Subcutaneous adipose tissue (tissue), 4 donors: Measurements from ENCODE around the gene ARHGDIA. TPM values are rescaled to one million over a fixed set of nuclear protein-coding genes. Genes with fewer than 3 reads are reported as not detected.

Source experiments
- total RNA-seq, 4 donors: library from RNA; depleted of rRNA; stranded (reverse); fragments of >200 nt; gene quantifications; one replicate each; pipeline ENCODE4 v1.1.0, GENCODE V29; 2016
- TF ChIP-seq, protein P1 (sequence below): fragments of 450-650 bp; IDR thresholded peaks from one replicate; pipeline ENCODE4 v1.5.1; 2016; ENCODE audit warnings: low read depth, mild to moderate bottlenecking, control low read depth, antibody characterized with exemption, moderate library complexity

ARHGDIA gene
- total RNA-seq, 4 donors from 2014 or later, result 116 to 235 (median 167) TPM

DNA sequence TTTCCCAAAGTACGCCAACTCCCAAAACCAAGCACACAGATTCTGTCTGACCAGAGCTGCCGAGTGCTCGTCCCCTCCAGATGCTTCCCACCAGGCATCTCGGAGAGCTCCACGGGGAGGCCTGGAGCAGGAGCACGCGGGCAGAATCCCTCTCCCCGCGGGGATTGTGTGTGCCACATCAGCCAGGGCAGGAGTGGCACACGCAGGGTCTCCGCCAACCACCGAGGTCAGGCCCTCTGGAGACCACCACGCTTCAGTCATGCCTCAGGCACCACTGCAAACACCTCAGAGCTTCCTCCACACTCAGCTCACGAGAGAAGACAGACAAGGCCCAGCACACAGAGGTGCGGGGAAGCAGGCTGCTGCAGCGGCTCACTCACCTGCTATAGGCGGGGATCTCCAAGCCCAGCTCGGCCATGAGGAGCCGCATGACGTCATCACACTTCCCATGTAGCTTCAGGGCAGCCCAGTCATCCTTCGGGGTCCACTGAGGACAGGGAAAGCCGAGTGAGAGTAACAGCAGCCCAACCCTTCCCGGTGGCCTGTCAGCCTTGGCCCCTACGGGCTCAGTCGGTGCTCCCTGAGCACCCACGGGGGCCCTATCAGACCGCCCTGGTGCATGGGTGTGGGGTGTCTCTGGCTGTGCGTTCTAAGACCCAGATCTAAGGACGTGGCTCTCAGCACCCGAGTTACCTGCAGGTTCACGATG lies 42.4 kb upstream of the ARHGDIA start:
- TF ChIP-seq, protein P1, sequence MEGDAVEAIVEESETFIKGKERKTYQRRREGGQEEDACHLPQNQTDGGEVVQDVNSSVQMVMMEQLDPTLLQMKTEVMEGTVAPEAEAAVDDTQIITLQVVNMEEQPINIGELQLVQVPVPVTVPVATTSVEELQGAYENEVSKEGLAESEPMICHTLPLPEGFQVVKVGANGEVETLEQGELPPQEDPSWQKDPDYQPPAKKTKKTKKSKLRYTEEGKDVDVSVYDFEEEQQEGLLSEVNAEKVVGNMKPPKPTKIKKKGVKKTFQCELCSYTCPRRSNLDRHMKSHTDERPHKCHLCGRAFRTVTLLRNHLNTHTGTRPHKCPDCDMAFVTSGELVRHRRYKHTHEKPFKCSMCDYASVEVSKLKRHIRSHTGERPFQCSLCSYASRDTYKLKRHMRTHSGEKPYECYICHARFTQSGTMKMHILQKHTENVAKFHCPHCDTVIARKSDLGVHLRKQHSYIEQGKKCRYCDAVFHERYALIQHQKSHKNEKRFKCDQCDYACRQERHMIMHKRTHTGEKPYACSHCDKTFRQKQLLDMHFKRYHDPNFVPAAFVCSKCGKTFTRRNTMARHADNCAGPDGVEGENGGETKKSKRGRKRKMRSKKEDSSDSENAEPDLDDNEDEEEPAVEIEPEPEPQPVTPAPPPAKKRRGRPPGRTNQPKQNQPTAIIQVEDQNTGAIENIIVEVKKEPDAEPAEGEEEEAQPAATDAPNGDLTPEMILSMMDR, result no peak

DNA sequence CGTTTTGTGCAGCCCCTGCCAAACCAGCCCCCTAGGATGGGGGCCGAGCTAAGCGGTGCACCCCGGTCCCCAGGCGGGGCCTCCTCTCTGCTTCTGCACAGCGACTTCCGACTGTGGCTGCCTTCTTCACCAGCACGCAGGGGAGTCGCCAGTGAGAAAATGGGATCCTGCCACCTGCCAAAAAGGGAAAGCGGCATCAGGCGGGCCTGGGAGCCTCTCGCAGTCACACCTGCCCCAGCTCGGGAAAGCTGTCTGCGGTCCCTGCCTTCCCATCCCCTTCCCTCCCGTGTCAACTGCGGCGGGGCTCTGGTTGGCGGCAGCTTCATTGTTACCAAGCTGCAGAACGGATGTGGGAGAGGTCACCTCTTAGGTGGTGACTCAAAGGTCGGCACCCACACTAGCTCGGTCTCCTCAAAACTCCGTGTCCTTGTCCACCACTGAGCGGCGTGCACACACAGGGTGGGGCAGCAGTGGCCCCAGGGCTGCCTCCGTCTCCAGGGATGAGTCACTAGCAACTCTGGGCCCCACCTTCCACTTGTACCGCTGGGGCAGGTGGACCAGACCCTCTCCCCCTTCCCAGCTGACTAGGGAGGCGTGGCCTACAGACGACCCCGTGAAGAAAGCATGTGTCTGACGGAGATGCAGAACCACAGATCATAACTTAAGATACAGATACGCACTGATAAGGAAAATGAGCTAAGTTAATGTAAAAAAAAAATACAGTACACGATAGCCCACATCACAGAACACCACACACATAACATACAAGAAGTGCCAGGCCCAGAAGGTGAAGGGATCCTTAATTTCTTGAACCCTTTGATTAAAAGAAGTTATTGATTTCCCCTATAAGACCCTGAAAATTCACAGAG lies 41.5 kb upstream of the ARHGDIA start:
- TF ChIP-seq, protein P1, result no peak

DNA sequence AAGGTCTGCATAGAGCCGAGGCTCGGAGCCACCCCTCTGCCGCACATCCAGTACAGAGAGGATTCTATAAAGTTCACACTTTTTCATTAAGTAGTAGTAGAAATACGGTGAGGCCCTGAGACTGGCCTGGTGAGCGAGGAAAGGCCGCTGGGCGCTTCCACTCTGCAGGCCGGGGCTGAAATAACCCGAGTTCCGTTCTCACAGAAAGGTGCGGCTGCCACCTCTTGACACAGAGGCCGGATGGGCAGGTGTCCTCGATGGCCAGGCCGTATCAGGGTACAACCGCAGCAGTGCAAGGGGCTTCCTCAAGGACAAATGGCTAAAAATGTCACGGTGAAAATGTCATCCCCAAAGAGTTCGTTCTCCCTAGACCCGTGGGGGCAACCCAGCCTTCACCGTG lies 40.8 kb upstream of the ARHGDIA start:
- TF ChIP-seq, protein P1, result no peak

DNA sequence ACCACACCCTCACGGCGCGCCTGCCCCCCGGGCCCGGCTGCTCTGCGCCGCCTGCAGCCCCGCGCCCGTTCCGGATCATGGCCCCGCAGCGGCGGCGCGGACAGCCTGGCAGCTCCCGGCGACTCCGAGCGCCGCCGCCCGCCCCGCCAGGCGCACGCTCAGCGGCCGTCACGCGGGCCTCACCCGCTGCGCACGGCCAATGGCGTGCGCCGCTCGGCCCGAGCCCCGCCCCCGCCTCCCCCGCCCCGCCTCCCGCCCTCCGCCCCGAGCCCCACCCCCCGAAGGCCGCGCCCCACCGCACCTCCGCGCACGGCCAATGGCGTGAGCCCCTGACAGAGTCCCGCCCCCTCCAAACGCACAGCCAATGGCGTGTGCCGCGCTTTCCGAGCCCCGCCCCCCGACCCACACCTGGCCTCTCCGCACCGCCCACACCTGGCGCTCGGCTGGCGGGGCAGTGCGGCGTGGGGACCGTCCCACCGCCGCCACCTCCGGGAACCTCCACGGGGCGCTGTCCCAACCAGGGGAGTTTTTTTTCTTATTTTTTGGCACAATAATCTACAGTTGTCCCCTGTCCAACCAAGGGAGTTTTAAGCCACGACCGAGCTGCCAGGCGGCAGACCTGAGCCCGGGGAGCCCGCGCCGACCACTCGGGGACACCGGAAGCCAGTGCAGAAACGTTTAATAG lies 40.3 kb upstream of the ARHGDIA start, which contains the start of gene PCYT2:
Gene PCYT2, minus strand, starts transcription at position 123 of the 685 bp plus-strand sequence. Its CDS starts 44 bp downstream, at position 79.
- TF ChIP-seq, protein P1, result no peak

DNA sequence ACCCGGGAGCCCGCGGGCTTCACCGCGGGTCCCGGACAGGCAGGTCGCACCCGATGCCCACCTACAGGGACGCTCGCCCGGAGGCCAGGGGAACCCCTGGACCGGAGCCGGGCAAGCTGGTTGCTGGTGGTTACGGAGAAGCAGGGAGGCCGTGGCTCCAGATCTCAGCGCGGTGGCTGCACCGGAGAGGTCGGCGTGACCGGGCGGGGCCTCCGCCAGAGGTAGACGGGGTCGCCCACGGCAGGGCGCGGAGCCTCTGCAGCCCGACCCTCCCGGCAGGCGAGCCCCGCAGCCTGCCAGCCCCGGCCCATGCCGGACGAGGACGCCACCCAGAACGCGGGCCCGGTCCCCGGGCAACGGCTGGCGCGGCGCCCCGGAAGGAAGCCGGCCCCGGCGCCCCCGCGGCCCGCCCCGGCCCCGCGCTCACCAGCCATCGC lies 39.7 kb upstream of the ARHGDIA start:
- TF ChIP-seq, protein P1, result no peak

DNA sequence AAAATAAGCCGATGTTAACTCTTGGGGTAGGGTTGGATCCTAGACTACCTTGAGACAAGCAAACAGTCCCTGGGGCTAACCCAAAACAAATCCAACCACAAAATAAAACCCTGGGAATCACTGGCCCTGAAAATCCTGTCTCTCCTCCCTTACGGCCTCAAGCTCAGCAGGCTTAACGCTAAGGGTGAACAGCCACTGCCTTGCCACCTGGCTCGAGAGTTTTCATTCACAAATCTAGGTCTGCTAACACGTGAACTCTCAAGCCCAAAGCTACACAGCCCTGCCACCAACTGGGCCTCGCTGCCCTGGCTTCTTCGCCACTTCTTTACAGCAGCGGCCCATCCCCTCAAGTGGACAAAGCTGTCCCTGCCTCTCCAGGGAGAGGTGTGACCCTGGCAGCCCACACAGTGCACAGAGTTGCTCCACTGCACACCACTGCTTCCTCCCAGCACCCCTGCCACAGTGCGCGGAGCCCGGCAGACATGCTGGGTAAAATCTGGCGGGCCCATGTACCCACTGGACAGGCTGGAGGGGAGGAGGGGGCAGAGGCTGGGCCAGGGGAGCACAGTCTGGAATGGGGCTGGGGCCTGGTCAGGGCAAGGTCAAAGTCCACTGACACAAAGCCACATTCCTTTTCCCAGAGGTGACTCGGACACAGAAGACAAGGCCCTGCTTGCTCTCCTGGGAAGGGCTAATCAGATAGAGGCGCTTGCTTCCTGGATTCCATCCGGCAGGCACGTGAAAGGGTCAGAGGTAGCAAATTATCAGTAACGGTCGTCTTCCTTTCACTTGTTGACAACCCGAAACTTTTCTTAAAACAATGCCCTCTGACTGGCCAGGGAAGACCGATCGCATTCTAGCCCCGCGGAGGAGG lies 39.1 kb upstream of the ARHGDIA start:
- TF ChIP-seq, protein P1, result no peak
